HL-60 (cell line): ENCODE measurements around the gene IL17B.
A peak's percentile ranks its signal among the peaks of the same experiment; 100 is the strongest.

ENCODE experiments used
- DNase-seq, 2 experiments: peaks; one replicate each; pipeline ENCODE4 v3.0.0-alpha.2; 2010 to 2020; ENCODE audit warnings: low read depth in 1 of 2, low spot score in 1 of 2
- H3K27ac ChIP-seq: fragments of 250-450 bp; sonication (Bioruptor Pico); replicated peaks from 2 replicates; pipeline ENCODE4 v1.5.1; 2020; ENCODE audit warnings: mild to moderate bottlenecking, moderate library complexity
- H3K27me3 ChIP-seq: fragments of 250-450 bp; sonication (Bioruptor Pico); 2 replicates; pipeline ENCODE4 v1.5.1; 2021; ENCODE audit warnings: mild to moderate bottlenecking, moderate library complexity; ENCODE audit not compliant: insufficient read depth, poor library complexity, severe bottlenecking
- H3K4me3 ChIP-seq: replicated peaks from 2 replicates; pipeline ENCODE4 v1.5.1; 2011; ENCODE audit warnings: mild to moderate bottlenecking, control low read depth, low read length; ENCODE audit not compliant: insufficient read depth
- GABPA ChIP-seq: IDR thresholded peaks from 2 replicates; pipeline ENCODE4 v1.6.1; 2012; ENCODE audit warnings: low read depth
- POLR2AphosphoS5 ChIP-seq: IDR thresholded peaks from 2 replicates; pipeline ENCODE4 v1.6.1; 2012; ENCODE audit warnings: low read depth
- SPI1 ChIP-seq: IDR thresholded peaks from 2 replicates; pipeline ENCODE4 v1.6.1; 2012; ENCODE audit warnings: low read depth, mild to moderate bottlenecking, borderline replicate concordance
- TF ChIP-seq, protein P1 (sequence below): IDR thresholded peaks from 2 replicates; pipeline ENCODE4 v1.6.1; 2012; ENCODE audit warnings: low read depth; ENCODE audit not compliant: insufficient replicate concordance
- TF ChIP-seq, protein P2 (sequence below): IDR thresholded peaks from one replicate; pipeline ENCODE4 v1.5.1; 2011; ENCODE audit warnings: low read length, control low read depth, inconsistent platforms; ENCODE audit not compliant: insufficient read depth

Gene IL17B

DNA sequence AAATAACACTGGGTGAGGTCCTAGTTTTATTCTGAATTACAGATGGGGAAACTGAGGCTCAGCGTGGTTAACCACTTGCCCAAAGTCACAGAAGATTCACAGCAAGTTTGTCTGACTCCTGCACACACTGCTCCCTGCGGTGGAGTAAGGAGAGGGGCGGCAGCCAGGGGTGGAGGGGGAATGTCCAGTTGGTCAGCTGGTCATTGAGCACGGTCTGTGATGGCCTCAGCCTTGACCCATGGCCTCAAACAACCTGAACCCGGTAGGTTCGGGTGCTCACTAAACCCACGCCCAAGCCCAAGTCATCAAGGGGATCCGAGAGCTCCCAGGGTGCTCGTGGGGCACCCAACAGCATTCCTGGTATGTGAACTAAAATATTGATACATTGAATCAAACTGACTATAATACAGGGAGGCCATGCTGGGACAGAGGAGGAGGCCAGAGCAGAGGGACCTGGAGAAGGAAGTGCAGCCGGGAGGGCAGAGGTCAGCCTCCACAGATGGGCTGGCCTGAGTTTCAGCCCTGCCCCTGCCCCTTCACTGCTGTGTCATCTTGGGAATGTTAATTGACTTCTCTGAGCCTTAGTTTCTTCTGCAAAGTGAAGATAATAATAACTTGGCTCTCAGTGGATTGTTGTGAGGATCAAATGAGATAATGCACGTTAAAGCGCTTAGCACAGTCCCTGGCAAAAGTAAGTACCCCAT lies 3.6 kb upstream of the IL17B start:
- DNase-seq, result no peak
- no peak overlapping the region for H3K4me3 ChIP-seq
- no peak overlapping the region for H3K27ac ChIP-seq
- no peaks in the 10 kb centered on the region for H3K27me3 ChIP-seq
- no peak for TF ChIP-seq POLR2AphosphoS5
- TF ChIP-seq, protein P1, sequence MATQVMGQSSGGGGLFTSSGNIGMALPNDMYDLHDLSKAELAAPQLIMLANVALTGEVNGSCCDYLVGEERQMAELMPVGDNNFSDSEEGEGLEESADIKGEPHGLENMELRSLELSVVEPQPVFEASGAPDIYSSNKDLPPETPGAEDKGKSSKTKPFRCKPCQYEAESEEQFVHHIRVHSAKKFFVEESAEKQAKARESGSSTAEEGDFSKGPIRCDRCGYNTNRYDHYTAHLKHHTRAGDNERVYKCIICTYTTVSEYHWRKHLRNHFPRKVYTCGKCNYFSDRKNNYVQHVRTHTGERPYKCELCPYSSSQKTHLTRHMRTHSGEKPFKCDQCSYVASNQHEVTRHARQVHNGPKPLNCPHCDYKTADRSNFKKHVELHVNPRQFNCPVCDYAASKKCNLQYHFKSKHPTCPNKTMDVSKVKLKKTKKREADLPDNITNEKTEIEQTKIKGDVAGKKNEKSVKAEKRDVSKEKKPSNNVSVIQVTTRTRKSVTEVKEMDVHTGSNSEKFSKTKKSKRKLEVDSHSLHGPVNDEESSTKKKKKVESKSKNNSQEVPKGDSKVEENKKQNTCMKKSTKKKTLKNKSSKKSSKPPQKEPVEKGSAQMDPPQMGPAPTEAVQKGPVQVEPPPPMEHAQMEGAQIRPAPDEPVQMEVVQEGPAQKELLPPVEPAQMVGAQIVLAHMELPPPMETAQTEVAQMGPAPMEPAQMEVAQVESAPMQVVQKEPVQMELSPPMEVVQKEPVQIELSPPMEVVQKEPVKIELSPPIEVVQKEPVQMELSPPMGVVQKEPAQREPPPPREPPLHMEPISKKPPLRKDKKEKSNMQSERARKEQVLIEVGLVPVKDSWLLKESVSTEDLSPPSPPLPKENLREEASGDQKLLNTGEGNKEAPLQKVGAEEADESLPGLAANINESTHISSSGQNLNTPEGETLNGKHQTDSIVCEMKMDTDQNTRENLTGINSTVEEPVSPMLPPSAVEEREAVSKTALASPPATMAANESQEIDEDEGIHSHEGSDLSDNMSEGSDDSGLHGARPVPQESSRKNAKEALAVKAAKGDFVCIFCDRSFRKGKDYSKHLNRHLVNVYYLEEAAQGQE, result no peak
- TF ChIP-seq, protein P2, sequence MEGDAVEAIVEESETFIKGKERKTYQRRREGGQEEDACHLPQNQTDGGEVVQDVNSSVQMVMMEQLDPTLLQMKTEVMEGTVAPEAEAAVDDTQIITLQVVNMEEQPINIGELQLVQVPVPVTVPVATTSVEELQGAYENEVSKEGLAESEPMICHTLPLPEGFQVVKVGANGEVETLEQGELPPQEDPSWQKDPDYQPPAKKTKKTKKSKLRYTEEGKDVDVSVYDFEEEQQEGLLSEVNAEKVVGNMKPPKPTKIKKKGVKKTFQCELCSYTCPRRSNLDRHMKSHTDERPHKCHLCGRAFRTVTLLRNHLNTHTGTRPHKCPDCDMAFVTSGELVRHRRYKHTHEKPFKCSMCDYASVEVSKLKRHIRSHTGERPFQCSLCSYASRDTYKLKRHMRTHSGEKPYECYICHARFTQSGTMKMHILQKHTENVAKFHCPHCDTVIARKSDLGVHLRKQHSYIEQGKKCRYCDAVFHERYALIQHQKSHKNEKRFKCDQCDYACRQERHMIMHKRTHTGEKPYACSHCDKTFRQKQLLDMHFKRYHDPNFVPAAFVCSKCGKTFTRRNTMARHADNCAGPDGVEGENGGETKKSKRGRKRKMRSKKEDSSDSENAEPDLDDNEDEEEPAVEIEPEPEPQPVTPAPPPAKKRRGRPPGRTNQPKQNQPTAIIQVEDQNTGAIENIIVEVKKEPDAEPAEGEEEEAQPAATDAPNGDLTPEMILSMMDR, result no peak
- TF ChIP-seq GABPA, result no peak

DNA sequence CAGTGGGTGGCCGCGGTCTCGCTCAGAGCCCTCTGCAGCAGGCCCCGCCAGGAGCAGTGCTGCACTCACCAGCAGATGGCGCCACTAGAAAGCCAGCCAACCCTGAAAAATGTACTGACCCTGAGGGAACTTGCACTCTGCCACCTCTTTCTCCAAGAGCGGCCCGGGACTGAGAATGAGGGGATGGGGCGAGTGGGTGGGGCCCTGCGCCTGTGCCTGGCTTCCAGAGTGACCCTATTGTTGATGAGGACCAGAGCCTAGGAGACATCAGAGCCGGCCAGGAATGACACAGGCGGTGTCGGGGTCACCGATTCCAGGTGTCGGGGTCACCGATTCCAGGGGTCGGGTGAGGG lies 2.9 kb upstream of the IL17B start:
- Histone ChIP-seq H3K27me3 (no peaks in the 10 kb centered on the region), H3K4me3 (no peak overlapping the region), H3K27ac (no peak overlapping the region)
- DNase-seq, result peak; percentile 47 to 69
- TF ChIP-seq, protein P2, result peak; percentile 98
- TF ChIP-seq, protein P1, result no peak

DNA sequence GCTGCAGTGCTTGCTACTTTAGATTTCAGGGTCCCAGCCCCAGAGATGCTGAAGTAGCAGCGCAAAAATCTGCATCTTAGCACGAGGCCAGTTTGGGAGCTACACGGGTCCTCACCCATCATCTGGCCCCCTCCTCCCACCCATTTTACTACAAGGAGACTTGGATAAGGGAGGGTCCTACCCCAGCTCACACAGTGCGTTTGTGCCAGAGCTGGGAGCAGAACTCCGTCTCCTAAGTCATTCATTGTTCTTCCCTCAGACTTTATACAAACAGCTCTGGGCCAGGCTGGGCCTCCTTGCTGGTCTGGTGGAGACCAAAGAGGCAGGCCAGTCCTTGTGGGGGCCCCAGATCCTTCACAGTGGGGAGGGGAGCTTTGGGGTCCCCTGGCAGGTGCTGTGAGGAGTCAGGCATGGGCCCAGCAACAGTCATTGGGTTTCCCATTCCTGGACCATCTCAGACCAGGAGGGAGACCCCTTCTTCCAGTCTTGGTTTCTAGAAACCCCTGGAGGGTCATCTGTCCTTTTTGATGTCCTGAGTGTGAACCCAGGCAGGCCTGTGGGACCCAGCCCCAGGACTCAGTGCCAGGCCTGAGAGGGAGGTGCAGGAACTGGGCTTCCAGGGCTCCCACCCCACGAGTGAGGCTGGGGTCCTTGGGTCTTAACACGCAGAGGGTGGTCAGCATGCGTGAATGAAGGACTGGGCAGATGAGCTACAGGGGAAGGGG lies 2.3 kb upstream of the IL17B start:
- TF ChIP-seq POLR2AphosphoS5, result no peak
- TF ChIP-seq, protein P2, result no peak
- TF ChIP-seq, protein P1, result no peak
- no peak for TF ChIP-seq GABPA
- no peak for TF ChIP-seq SPI1
- Histone ChIP-seq H3K27me3 (no peaks in the 10 kb centered on the region), H3K4me3 (no peak overlapping the region), H3K27ac (no peak overlapping the region)
- DNase-seq, result no peak
